GM12873 (cell line): ENCODE measurements around the gene PTDSS2.

Source experiments
- CTCF ChIP-seq: IDR thresholded peaks from 2 replicates; pipeline ENCODE4 v1.5.1; 2012; ENCODE audit warnings: low read depth, mild to moderate bottlenecking, moderate library complexity, low read length, control low read depth; ENCODE audit not compliant: insufficient read depth; ENCODE audit errors: missing control alignments

PTDSS2 gene

GRCh38 chr11:406796-407650, 43.1 kb upstream of the PTDSS2 start:
- no peak for TF ChIP-seq CTCF

GRCh38 chr11:407651-408123, 42.4 kb upstream of the PTDSS2 start:
- no peak for TF ChIP-seq CTCF

- TF ChIP-seq CTCF, result no peak
Measured at GRCh38 chr11:408154-409007, 41.7 kb upstream of the PTDSS2 start.

- TF ChIP-seq CTCF, result no peak
Measured at GRCh38 chr11:409008-409599, 41.0 kb upstream of the PTDSS2 start.

GRCh38 chr11:409600-410483, 40.2 kb upstream of the PTDSS2 start:
- no peak for TF ChIP-seq CTCF

- no peak for TF ChIP-seq CTCF
Measured at GRCh38 chr11:412641-413119, 37.4 kb upstream of the PTDSS2 start.
